ENCODE results near the gene RAC3.

Gene RAC3

GRCh38 chr17:81999587-81999975 is 31.9 kb upstream of the RAC3 start:
- DNase-seq (ENCODE audit: low read depth) = no peak

GRCh38 chr17:81999976-82000802 is 31.3 kb upstream of the RAC3 start:
- no peak for DNase-seq (ENCODE audit: low read depth)

- DNase-seq (ENCODE audit: low read depth) = no peak
These were observed 30.5 kb upstream of the RAC3 start for GRCh38 chr17:82000803-82001570.

DNA sequence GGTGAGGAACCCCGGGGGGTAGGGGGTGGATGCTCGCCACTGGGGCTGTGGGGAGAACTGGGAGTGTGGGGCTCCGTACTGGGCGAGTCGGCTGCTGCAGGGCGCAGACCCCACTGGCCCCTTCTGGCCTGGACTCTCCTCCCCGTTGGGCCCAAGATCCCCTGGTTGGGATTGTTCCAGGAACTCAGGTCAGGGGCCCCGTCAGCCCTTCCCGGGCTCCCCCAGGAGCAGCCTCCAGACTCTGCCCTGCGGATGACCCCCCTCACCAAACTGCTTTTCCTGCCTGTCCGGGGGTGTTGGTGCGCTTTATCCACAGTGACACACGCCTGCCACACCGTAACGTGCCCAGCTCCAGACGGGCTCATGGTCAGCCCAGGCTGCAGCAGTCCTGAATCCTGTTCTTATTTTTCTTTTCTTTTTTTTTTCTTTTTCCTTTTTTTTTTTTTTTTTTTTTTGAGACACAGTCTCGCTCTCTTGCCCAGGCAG is 29.9 kb upstream of the RAC3 start:
- no peak for DNase-seq (ENCODE audit: low read depth)

GRCh38 chr17:82003411-82004381 is 27.8 kb upstream of the RAC3 start:
- peak; percentile 92 for DNase-seq (ENCODE audit: low read depth)

- no peak for DNase-seq (ENCODE audit: low read depth)
These were observed 26.7 kb upstream of the RAC3 start for GRCh38 chr17:82004517-82005455.

GRCh38 chr17:82005701-82006348 is 25.7 kb upstream of the RAC3 start:
- no peak for DNase-seq (ENCODE audit: low read depth)

GRCh38 chr17:82006468-82007227 is 24.8 kb upstream of the RAC3 start:
- DNase-seq (ENCODE audit: low read depth) = no peak

DNA sequence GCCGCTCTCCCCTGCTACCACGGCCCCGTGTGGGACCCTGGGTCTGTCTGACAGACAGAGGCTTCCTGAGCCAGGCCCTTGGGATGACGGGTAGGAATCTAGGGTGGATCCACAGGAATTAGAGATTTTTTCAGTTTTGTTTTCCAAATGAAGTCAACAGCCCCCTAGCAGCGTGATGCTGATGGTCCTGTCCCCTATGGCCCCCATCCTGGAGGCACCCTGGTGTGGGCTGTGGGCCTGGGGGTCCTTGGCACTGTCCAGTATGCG is 24.3 kb upstream of the RAC3 start:
- DNase-seq (ENCODE audit: low read depth) = no peak

DNA sequence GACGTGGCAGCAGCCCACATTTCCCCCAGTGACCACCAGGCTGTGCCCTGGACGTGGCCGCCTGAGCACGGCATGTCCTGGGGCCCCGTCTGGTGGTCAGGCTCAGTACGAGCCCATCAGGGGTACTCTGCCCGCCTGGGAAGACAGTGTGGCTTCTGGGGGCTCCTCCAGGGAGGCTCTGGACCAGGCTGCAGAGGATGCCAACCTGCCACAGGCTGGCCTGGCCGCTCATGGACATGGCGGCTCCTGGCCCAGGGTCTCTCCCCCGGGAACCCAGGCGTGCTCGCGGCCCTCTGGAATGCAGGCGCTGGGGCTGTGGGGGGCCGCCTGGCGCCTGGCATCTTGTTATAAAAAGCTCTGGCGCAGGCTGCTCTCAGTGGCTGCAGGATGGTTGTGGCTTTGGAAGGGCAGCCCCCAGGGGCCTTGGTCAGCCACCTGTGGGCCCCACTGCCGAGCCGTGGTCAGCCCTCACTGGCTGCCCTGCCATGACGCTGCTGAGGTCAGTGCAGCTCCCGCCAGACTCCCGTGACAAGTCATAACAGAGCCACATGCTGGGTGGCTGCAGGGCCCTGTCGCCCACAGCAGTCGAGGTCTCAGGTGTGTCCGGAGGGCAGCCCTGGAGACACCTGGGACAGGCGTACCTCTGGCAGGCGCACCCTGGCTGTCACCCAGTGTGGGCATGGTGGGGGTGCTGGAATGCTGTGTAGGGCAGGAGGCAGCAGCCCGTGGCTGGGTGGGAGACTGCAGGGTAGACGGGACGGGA is 23.8 kb upstream of the RAC3 start:
- DNase-seq (ENCODE audit: low read depth) = no peak

DNA sequence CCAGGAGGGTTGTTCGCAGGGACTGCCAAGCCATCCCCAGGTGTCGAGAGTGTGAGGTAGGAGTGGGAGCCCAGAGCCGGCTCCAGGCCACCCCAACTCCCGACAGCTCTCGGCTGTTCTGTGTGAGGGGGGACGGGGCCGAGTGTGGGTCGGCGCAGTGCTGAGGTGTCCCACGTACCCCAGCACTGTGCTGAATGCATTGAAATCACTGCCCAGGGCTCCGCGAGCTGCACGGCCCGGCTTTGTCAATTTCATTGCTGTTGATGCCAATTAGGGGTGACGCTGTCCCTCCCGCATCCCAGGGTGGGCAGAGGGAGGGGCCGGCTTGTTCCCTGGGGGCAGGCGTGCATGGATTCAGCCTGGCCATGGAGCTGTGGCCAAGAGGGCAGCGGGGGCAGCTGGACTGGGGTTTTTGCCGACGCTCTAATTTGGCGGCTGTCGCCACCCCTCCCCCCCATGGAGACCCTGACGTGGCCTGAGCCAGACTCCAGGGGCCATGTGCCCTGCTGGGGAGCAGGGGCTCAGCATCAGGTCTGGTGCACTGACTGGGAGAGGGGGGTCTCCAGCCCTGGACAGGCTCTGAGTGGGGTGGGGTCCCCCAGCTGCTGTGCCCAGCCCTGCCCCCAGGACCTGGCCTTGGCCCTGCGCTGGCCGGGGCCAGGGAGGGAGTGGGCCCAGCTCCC is 23.1 kb upstream of the RAC3 start:
- DNase-seq (ENCODE audit: low read depth) = no peak

- no peak for DNase-seq (ENCODE audit: low read depth)
These were observed 22.5 kb upstream of the RAC3 start for GRCh38 chr17:82008941-82009405.

GRCh38 chr17:82009413-82009812 is 22.1 kb upstream of the RAC3 start:
- no peak for DNase-seq (ENCODE audit: low read depth)

GRCh38 chr17:82010575-82011525 is 20.6 kb upstream of the RAC3 start:
- no peak for DNase-seq (ENCODE audit: low read depth)

DNA sequence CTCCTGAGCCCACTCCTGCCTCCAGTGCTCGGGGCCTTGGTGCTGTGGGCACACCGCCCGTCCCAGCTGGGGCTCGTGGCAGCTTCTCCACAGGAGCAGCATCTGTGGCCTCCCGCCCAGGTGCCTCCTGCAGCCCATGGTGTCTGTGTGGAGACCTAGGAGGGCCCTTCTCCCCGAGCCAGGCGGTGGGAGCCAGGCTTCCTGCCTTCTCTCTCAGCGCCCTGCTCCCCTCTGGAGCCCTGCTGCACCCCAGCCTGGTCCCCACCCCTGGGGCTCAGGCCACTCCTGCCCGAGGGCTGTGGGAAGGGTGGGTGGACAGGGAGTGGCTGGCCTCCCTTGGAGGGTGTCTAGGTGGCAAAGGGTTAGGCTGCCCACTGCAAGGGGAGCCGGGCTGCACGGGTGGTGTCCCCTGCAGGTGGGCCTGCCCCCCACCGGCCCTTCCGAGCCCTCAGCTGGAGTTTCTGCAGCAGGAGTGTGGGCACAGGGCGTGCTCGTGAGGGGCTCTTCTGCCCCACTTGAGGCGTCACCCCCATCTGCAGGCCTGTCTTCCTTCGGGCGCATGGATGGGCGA is 19.8 kb upstream of the RAC3 start:
- no peak for DNase-seq (ENCODE audit: low read depth)

- DNase-seq (ENCODE audit: low read depth) = no peak
These were observed 19.2 kb upstream of the RAC3 start for GRCh38 chr17:82012261-82012639.

Measured in HS-5 (cell line).